ENCODE data around the gene TMTC1. TPM values are rescaled to one million over a fixed set of nuclear protein-coding genes. Genes with fewer than 3 reads are reported as not detected.
"Not testable (repeated sequence)": the region's sequence is repeated elsewhere in the genome, so short reads cannot be mapped to it uniquely, and the experiment has no call there.

TMTC1 gene
- total and polyA plus RNA-seq, 8 donors, result 0.85 to 37.7 (median 1.9) TPM

- Histone ChIP-seq H3K4me3 (no peak overlapping the region), H3K36me3 (no peaks in the 10 kb centered on the region), H3K4me1 (no peaks in the 10 kb centered on the region), H3K27me3 (no peaks in the 10 kb centered on the region), H3K27ac (peak overlapping the region in 1 of 2 donors; percentile 41), H3K9me3 (peaks cover 0 to 2% of the 10 kb centered on the region in 2 donors)
- DNase-seq (no peak), ATAC-seq (no peak)
- intact Hi-C loops (cut with DNase I), result no loop called here
- no peak for TF ChIP-seq CTCF (IDR thresholded peaks at IDR 0.05)
Observed at GRCh38 chr12:29816874-29817725, 33.4 kb upstream of the TMTC1 start.

- H3K27me3 ChIP-seq; H3K27ac ChIP-seq; DNase-seq; H3K4me3 ChIP-seq; H3K36me3 ChIP-seq; H3K9me3 ChIP-seq; H3K4me1 ChIP-seq; intact Hi-C loops (cut with DNase I); ATAC-seq: not testable (repeated sequence)
Observed at GRCh38 chr12:29809616-29810361, 26.0 kb upstream of the TMTC1 start.

- no peak overlapping the region for H3K4me3 ChIP-seq
- H3K4me1 ChIP-seq, result no peaks in the 10 kb centered on the region
- no peak for DNase-seq
- no peak overlapping the region for H3K27ac ChIP-seq
- H3K36me3 ChIP-seq, result no peaks in the 10 kb centered on the region
- intact Hi-C loops (cut with DNase I), result no loop called here
- H3K27me3 ChIP-seq, result no peaks in the 10 kb centered on the region
- H3K9me3 ChIP-seq, result peaks cover 0 to 7% of the 10 kb centered on the region in 2 donors
- ATAC-seq, result no peak
- no peak for TF ChIP-seq CTCF (IDR thresholded peaks at IDR 0.05)
Observed at GRCh38 chr12:29807129-29807528, 23.4 kb upstream of the TMTC1 start.

- no peak overlapping the region for H3K4me3 ChIP-seq
- peaks cover 0 to 3% of the 10 kb centered on the region in 2 donors for H3K9me3 ChIP-seq
- no peak overlapping the region for H3K27ac ChIP-seq
- no peak for DNase-seq
- intact Hi-C loops (cut with DNase I), result no loop called here
- H3K27me3 ChIP-seq, result no peaks in the 10 kb centered on the region
- no peak for ATAC-seq
- no peaks in the 10 kb centered on the region for H3K36me3 ChIP-seq
- H3K4me1 ChIP-seq, result no peaks in the 10 kb centered on the region
- TF ChIP-seq CTCF (IDR thresholded peaks at IDR 0.05), result no peak
Observed at GRCh38 chr12:29804019-29804418, 20.3 kb upstream of the TMTC1 start.

GRCh38 chr12:29799591-29799990, 15.8 kb upstream of the TMTC1 start:
- no peak for TF ChIP-seq CTCF (IDR thresholded peaks at IDR 0.05)
- intact Hi-C loops (cut with DNase I), result no loop called here
- Histone ChIP-seq H3K4me1 (no peaks in the 10 kb centered on the region), H3K4me3 (no peak overlapping the region), H3K27ac (no peak overlapping the region), H3K27me3 (no peaks in the 10 kb centered on the region), H3K36me3 (no peaks in the 10 kb centered on the region), H3K9me3 (peaks cover 0 to 3% of the 10 kb centered on the region in 2 donors)
- no peak for DNase-seq
- ATAC-seq, result no peak
